Measurements from ENCODE around the gene EVI5.

EVI5 gene

DNA sequence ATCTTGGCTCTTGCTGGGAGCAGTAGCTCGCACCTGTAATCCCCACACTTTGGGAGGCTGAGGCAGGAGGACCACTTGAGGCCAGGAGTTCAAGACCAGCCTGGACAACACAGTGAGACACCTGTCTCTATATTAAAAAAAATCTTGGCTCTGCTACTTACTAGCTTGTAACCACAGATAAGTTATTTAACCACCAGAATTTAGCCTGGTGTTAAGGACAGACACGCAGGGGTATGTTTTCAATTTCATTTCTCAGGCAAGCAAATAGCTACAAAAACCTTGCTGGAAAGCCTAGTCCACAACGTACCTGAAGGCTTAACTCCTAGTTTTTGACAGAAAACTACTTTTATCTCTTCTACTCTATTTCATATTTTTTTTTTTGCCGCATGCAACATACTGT lies 273.4 kb downstream of the EVI5 start:
- no peak for DNase-seq (ENCODE audit: low read depth)

DNA sequence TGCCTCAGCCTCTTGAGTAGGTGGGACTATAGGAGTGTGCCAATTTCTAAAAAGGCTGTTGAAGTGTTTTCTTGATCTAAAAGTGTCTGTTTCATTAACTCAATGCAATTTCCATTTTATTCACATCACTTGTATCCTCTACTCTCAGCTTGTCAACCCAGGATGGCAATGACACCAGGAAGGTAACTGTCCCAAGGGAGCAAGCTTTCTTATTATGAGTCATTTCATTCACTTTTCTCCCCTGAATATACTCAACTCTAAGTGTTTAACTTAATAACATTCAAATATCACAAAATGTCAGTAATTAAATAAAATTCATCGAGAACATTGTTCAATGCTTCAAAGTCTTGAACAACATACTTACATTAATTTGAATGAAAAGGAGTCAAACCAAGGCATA lies 275.3 kb downstream of the EVI5 start:
- DNase-seq (ENCODE audit: low read depth) = no peak

DNA sequence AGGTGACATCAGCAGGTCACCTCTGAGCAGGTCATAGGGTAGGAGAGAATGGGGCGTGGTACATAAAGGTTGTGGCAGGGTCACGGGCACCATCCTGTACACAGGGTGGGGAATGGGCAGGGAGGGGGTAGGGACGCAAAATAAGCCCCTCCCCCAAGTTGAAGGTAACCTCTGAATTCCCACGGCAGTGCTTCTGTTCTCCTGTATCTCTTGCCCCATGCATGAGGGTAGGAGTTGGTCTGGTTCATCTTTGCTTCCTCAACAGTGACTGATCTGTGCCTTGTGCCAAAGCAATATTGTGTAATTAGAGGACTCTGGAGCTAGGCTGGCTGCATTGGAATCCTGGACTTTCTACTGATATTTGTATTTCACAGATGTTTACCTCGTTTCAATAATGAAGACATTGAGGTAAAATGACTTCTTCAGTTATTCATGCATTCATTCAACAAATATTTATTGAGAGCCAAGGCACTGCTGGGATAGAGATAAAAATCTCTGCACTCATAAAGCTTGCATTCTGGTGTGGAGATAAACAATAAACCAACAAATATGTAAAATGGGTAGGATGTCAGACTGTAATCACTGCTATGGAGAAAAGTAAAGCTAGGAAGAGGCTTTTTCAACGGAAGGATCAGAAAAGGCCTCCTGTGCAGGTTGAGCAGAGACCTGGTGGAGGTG lies 279.8 kb downstream of the EVI5 start:
- DNase-seq (ENCODE audit: low read depth) = no peak

DNA sequence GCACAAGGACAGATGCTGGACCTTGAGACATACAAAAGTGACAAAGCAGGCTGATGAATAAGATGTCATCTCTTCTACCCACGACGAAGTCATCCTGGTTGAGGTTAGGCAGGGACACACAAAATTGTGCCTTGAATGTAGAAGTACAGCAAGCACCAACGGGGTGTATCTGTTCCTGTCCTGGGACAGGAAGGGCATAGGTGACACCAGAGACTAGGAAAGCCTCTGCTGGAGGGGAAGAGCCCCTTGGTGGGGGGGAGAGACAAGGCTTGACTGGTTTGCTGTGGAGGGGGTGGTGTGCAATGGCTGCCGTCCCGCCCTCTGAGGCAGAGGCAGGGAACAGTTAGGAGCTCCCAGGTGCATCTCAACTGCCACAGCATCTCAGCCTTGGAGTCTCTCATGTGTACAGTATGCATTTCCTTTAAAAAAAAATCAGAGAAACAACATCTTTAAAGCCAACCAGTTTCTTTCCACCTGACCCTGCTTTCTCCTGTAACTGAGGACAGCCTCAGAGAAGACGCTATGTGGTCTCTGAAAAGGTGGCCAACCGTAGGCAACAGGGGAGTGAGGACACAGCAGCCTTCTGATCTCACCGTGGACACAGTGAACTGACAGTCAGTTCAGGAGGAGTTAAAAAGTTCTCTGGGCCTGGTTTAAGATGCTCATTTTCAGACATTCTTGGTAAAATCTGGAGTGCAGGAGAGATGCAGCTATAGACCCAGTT lies 280.5 kb downstream of the EVI5 start:
- DNase-seq (ENCODE audit: low read depth) = no peak

DNA sequence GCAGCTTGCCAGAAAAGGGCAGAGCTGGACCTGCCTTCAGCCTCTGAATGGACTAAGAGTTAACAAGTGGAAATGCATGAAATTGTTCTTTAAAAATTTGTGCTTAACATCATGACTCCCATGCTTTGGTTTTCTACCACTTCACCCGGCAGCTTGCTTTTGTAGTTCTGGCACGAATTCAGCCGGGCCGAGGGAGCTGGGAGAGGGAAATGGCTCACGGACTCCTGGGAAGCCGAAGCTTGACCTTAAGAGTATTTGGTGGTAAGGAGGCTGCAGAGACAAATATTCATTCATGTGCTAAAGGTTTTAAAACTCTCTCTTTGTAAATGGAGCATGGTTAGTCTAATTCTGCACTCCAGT lies 281.0 kb downstream of the EVI5 start:
- no peak for DNase-seq (ENCODE audit: low read depth)

DNA sequence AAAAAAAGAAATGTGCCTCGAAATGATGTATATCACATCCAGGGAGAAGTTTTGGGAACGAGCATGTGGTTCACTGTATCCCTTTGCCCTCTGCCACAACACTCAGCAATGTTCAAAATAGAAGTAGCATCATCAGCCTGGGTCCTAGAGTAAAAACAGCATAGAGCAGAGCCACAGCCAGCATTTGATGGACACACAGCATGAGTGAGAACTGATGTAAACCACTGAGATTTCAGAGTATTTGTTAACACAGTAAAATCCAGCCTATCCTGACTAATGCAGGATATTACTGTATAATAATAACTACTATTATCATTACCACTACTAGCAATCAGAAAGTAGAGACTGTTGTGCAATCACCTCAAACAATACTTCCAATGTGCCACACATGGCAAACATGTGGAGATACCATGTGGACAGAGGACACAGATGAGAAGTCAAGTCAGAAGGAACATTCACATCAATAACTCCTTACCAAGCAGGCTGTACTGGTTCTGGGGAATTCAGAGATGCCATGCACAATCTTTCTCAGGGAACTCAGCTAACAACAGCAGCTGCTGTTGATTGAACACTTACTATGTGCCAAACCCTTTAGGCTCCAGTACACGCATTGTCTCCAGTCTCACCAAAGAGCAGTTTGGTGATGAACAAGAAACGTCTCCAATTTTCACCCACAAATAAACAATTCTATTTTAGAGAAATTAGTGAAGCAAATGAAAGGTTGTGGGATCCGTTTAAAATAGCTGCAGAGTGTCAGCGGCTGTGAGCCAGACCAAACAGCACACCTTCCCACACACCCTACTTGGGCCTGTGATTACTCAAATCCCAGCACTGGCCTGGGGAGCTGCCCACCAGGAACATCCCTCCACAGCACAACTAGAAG lies 281.6 kb downstream of the EVI5 start:
- DNase-seq (ENCODE audit: low read depth) = no peak

DNA sequence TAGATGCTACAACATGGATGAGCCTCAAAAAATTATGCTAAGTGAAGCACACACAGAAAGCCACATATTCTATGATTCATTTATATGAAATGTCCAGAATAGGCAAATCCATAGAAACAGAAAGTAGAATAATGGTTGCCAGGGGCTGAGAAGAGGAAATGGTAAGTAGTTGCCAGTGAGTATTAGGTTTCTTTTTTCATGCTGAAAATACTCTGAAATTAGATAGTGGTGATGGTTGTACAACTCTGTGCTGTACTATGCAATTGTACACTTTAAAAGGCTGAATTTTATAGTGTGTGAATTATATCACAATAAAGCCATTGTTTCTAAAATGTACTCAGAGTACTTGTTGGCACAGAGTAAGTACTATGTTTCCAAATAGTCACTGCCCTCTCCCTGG lies 282.7 kb downstream of the EVI5 start:
- DNase-seq (ENCODE audit: low read depth) = peak; percentile 40

DNA sequence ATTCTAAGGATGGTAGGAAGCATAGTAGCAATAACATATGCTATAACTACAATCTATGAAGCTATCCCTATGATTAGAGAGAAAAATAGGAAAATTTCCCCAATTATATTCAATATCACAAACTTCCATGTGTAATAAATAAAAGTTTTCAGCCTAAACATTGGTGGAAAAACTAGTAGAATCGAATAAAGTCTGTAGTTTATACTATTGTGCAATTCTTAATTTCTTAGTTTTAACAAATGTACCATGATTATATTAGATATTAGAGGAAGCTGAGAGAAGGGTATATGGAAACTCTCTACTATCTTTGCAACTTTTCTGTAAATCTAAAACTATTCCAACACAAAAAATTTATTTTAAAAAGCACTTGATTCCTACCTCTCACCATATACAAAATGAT lies 284.4 kb downstream of the EVI5 start:
- no peak for DNase-seq (ENCODE audit: low read depth)

DNA sequence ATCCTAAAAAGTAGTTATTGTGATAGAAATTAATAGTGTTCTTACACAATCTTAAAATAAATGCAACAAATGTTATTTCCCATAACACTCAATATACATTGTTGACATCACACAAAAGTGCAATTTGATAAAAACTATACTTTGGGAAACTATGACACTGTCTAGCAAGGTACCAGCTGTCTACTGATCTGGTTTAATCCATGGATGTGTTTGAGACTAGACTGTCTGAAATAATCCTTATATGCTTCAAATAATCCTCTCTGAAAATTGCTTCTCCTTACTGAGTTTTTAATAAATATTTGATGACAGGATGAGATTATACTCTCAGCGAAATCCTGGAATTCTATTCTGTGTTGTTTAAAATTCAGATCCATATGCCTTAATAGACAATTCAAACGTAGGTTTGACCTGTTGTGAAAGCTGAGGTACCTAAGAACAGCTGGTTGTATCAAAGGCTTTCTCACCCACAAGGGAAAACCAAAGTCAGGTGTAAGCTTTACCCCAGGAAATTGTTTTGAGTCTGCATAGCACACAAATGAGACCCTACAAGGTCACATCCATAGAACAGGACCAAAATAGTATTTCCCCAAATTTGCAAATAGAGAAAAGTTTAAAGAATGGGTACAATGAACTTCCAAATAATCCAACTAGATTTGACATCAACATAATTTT lies 289.4 kb downstream of the EVI5 start:
- no peak for DNase-seq (ENCODE audit: low read depth)

DNA sequence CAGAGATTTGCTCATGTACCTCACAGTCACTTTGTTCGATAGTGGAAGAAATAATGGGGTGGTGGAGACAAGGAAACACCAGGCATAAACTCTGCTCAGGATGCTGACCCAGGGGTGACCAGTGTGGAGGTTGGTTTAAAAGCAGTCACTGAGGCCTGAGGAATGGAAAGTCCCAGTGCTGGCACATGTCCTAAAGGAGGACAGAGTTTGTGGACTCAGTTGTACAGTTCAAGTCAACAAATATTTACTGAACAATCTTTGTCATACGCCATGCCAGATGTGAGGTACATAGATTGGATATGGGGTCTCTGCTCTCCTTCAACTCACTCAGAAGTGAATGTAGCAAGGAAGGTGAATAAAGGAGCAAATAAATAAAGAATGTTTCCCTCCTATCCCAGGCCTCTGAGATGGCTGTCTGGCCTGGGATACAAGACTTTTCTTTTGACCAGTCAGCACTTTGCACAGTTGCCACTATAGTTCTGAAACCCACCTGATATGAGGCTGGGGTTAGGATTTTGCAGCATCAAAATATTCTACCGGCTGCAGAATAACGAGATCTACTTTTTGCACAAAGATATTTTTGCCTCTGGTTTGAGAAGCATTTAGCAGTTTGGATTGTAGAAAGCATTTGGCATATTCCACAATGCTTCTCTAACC lies 290.3 kb downstream of the EVI5 start:
- DNase-seq (ENCODE audit: low read depth) = no peak

DNA sequence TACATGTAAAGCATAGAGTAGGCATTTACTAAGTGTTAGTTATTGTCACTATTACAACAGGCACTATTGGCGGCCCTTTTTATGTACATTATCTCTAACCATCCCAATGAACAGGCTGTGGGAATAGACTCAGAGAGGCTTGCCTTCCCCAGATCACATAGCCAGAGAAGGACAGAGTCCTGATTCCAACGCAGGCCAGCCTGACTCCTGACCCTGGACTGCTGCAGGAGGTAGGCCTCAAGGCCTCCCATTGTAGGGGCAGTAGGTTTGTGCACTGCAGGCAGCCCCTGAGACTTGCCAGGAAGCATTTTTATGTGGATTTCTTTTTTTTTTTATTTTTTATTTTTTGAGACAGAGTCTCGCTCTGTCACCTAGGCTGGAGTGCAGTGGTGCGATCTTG lies 291.8 kb downstream of the EVI5 start:
- no peak for DNase-seq (ENCODE audit: low read depth)

DNA sequence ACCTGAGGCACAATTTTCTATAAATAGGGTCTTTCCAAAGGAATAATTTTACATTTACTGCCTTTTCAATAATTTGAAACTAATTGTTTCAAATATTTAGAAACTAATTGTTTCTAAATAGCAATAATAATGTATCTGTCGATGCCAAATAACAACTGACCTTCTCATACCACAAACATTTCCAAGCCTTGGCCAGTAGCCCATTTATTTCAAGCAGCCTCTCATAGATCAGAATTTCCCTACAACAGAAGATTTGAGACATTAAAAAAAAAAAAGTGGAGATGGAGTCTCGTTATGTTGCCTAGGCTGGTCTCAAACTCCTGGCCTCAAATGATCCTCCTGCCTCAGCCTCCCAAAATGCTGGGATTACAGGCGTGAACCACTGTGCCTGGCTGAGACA lies 296.1 kb downstream of the EVI5 start:
- no peak for DNase-seq (ENCODE audit: low read depth)

DNA sequence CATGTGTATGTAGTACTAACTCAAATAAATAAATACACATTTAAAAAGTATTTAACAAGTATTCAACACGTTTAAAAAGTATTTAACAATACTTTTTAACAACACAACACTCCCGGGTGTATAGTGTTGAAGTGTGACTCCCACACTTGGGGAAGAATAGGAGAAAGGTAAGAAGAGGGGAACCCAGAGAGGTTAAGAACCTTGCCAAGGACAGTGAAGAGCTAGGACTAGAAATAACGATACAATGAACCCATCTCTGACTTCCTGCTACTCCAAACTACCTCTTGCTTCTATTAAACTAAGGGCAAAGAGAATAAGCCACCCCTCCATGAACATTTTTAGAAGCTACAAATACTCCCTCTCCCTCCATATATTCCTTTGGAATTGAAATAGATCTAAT lies 296.5 kb downstream of the EVI5 start:
- DNase-seq (ENCODE audit: low read depth) = no peak

DNA sequence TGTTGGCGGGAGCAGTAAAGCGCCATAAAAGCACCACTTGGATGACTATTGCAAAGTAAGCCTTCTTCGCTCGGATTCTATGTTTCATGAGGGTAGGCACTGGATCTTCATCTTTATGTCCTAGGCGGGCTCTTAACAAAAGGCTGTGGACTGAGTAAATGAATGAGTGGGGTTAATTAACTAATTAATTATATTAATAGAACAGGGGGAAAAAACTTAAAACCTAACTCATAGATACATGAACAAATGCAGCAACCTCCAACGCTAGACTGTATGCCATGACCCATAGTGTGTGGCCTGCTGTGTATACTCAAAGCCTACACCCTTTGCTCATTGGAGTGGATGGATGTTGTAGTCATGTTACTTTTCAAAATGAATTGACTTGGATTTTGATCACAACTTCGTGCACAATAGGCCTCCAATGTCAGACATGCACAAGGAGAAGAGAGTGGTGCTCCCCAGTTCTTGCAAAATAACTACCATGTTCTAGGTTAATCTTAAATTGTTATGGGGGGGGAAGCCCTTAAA lies 297.8 kb downstream of the EVI5 start:
- no peak for DNase-seq (ENCODE audit: low read depth)

DNA sequence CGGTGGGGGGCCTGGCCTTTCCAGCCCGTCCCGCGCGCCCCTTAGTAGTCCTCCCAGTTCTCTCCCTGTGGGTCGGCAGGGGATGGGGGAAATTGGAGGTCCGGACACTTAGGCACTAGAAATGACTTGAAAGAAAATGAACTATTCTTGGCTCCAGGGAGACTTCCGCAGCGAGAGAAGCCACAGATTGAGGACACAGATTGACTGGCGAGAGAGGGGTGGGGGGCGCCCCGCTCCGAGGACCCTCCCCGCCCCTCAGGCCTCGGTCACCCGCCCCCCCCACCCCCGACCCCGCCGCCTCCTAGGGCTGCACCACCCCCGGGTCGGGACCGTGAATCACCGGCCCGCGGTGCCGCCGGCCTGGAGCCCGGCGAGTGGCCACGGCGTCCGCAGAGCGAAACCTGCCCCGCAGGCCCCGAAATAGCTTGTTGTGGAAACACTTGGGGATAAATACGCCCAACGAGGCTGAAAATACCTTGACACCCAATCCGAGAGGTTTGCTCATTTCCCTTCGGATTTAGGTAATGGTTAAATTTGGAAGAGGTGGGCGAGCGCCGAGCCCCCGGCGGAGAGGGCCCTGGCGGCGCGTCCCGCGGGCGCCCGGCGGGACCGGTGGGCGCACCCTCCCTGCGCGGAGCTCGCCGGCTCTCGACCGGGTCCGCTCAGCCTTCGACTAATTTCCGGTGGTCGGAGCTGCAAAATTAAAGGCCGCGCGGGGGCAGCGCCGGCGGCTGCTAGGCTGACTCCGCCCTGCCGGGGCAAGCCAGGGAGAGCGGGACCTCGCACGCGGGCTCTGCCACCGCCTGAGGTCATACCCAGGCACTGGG lies 298.4 kb downstream of the EVI5 start, which contains the start of gene GFI1:
Gene GFI1 (minus strand): TSS at position 675 of the 827 bp plus-strand sequence. CDS start 3,438 bp downstream, outside the sequence.
- DNase-seq (ENCODE audit: low read depth) = no peak

DNA sequence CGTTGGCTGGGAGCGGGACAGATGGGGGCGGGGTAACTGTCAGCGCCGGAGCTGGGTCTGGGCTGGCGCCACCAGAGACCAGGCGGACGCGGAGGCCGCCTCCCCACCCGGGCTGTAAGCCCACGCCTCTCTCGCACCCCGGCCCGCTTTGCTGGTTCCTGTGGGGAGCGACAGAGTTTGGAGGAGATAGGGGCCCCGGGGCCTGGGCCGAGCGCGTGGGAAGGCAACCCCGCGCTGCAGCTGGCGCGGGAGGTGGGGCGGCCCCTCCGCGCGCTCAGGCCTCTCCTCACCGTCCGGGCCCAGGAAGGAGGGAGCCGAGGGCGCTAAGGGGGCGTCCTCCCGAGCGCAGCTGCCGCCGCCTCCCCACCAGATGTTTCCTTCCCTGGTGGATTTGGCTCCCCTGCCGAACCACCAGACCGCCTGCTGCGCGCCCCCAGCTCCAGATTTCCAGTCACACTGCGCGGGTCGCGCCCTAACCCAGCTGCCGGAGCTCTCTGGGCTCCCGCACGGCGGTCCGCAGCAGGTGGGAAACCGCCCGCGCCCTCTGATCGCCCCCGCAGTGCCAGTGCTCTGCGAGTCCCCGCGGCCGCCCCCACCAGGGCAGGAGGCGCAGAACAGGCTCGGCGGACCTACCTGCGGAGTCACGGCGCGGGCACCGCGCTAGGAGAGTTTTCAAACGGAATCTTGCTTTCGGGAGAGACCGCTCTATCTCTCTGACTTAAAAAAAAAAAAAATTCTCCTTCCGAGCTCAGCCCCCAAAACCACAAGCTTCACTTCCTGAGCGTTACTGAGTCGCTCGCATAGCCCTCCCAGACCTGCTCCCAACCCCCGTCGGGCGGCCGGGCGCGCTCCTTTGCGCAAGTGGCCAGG lies 299.3 kb downstream of the EVI5 start:
- DNase-seq (ENCODE audit: low read depth) = no peak

DNA sequence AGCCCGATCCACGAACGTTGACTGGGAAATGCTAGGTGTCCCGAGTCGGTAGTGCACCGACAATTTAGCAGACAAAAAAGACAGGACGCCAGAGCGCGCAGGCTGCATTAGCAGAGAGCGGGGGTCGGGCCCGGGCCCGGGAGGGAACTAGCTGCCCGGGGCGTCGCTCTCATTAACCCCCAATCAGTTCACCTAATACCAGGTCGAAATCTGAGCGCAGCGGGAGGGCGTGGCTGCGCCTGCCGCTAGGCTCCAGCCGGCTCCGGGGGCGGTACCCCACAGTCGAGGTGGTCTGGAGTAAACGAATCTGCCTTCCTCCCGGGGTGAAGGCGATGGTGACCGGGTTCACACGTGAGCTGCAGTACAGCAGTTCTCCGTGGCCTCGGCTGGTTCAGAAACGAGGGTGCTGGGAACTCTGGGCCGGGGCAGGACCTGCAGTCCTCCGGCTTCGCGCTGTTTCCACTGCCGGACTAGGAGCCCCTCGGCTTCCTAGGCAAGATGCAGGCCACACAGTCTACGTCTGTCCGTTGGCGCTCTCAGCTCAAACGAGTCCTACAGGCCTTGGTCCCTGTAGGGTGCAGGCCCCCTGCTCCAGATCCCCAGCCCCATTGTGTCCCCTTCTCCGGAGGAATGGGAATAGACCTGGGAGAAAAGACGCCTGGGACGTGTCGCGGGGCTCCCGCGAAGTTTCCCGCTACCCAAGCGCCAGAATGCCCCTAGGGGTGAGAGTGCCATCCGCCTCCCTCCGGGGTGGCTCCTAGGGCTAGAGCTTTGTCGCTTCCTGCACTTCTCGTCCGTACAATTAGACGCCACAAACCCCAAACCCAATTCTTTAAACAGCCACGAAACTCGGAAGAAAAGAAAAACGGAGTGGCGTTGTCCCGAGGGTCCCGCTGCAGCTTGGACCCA lies 300.2 kb downstream of the EVI5 start:
- no peak for DNase-seq (ENCODE audit: low read depth)

DNA sequence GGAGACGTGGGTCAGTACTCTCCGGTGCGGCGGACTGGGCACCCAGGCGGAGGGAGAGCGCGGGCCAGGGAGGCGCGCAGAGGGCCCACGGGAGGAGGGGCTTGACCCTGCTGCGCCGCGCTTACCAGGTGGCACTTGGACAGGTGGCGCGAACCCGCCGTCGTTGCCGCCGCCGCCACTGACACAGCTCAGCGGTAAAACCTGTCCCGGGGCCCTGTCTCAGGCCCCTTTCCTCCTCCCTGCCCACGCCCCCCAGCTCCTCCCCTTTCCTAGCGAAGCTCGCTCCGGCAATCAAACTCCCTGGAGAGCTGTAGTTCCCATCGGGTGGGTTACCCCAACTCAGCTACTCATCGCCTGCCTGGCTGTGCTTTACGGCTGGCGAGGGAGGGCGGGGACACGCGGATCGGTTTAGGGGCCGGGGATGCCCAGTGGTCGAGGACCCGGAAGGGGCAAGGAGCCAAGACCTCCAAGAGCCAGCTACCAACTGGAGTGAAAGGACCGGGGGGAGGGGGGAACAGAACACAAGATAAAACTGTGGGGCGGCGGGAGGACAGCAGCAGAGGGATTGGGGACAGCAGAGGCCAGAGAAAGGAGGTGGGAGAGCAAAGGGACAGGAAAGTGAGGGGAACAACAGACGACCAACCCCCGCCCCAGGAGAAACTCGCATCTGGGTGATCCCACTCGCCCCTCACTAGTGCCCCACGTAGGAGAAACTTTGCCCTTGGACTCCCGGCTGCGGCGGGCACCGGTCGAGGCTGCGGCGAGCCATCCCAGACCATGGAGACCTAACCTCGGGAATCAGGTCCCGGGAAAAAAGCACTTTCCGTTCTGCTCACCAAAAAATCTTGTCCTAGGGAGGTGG lies 301.1 kb downstream of the EVI5 start:
- no peak for DNase-seq (ENCODE audit: low read depth)
